Smooth muscle cell (in vitro differentiated cells): Measurements from ENCODE around the gene ATP6AP1. TPM values are rescaled to one million over a fixed set of nuclear protein-coding genes. Genes with fewer than 3 reads are reported as not detected.

Experiments used
- DNase-seq: peaks from one replicate; lab custom pipeline; 2025; ENCODE audit not compliant: unreplicated experiment; lab: John Stamatoyannopoulos, UW
- H2AFZ ChIP-seq: fragments of 200-600 bp; sonication (generic); 2 replicates; pipeline ENCODE4 v1.6.0; 2016; ENCODE audit warnings: antibody characterized with exemption, low read depth, mild to moderate bottlenecking
- H3F3A ChIP-seq: fragments of 200-600 bp; sonication (generic); 2 replicates; pipeline ENCODE4 v1.6.0; 2017; ENCODE audit warnings: antibody characterized with exemption, low read depth
- H3K27ac ChIP-seq: fragments of 200-600 bp; sonication (generic); 2 replicates; pipeline ENCODE4 v1.5.1; 2016; ENCODE audit warnings: low read depth, mild to moderate bottlenecking
- H3K27me3 ChIP-seq: fragments of 200-600 bp; sonication (generic); 2 replicates; pipeline ENCODE4 v1.6.1; 2016; ENCODE audit warnings: low read depth, mild to moderate bottlenecking
- H3K36me3 ChIP-seq: fragments of 200-600 bp; sonication (generic); 2 replicates; pipeline ENCODE4 v1.5.1; 2016; ENCODE audit warnings: low read depth
- H3K4me1 ChIP-seq: fragments of 200-600 bp; sonication (generic); 2 replicates; pipeline ENCODE4 v1.5.1; 2016; ENCODE audit warnings: low read depth
- H3K4me2 ChIP-seq: fragments of 200-600 bp; sonication (generic); 2 replicates; pipeline ENCODE4 v1.6.0; 2016; ENCODE audit warnings: mild to moderate bottlenecking
- H3K4me3 ChIP-seq: fragments of 200-600 bp; sonication (generic); 2 replicates; pipeline ENCODE4 v1.5.1; 2016; ENCODE audit warnings: mild to moderate bottlenecking
- H3K79me2 ChIP-seq: fragments of 200-600 bp; sonication (generic); 2 replicates; pipeline ENCODE4 v1.6.0; 2016; ENCODE audit warnings: low read depth, mild to moderate bottlenecking
- H3K9ac ChIP-seq: fragments of 200-600 bp; sonication (generic); 2 replicates; pipeline ENCODE4 v1.6.0; 2016; ENCODE audit warnings: low read depth
- H3K9me3 ChIP-seq: fragments of 200-600 bp; sonication (generic); replicated peaks from 2 replicates; pipeline ENCODE4 v1.5.1; 2016; ENCODE audit warnings: low read depth
- H4K20me1 ChIP-seq: fragments of 200-600 bp; sonication (generic); 2 replicates; pipeline ENCODE4 v1.6.0; 2016; ENCODE audit warnings: low read depth
- WGBS: methylation state at CpG from one replicate; pipeline ENCODE4 v1.1.7; 2016; ENCODE audit warnings: low lambda C conversion rate; 5-methylcytosine and 5-hydroxymethylcytosine counted together
- polyA plus RNA-seq: library from polyadenylated mRNA; unstranded; fragments of >200 nt; fragmentation: Nextera tagmentation; extraction: Ambion mirVana; gene quantifications from 2 replicates; pipeline ENCODE4 v1.2.1, GENCODE V29; 2016
- total RNA-seq: library from RNA; depleted of rRNA; stranded (reverse); fragments of >200 nt; gene quantifications from 2 replicates; pipeline ENCODE4 v1.2.3, GENCODE V29; 2014
- TF ChIP-seq, protein P1 (sequence below): fragments of 200-600 bp; sonication (generic); IDR thresholded peaks from 2 replicates; pipeline ENCODE4 v1.5.1; 2017; ENCODE audit warnings: borderline replicate concordance, mild to moderate bottlenecking, antibody characterized with exemption; ENCODE audit not compliant: insufficient read depth, poor library complexity, severe bottlenecking

Gene ATP6AP1
- total and polyA plus RNA-seq, 2 experiments from 2014 or later: 104 to 193 TPM

- Histone ChIP-seq H3K4me2 (no peak overlapping the region), H3K4me1 (no peaks in the 10 kb centered on the region), H3K4me3 (no peak overlapping the region), H3K9me3 (no peaks in the 10 kb centered on the region), H3F3A (no peaks in the 10 kb centered on the region), H3K79me2 (no peaks in the 10 kb centered on the region), H3K36me3 (no peaks in the 10 kb centered on the region), H3K27ac (no peak overlapping the region), H3K9ac (no peak overlapping the region), H3K27me3 (no peaks in the 10 kb centered on the region), H4K20me1 (no peaks in the 10 kb centered on the region), H2AFZ (no peak overlapping the region)
- TF ChIP-seq, protein P1, sequence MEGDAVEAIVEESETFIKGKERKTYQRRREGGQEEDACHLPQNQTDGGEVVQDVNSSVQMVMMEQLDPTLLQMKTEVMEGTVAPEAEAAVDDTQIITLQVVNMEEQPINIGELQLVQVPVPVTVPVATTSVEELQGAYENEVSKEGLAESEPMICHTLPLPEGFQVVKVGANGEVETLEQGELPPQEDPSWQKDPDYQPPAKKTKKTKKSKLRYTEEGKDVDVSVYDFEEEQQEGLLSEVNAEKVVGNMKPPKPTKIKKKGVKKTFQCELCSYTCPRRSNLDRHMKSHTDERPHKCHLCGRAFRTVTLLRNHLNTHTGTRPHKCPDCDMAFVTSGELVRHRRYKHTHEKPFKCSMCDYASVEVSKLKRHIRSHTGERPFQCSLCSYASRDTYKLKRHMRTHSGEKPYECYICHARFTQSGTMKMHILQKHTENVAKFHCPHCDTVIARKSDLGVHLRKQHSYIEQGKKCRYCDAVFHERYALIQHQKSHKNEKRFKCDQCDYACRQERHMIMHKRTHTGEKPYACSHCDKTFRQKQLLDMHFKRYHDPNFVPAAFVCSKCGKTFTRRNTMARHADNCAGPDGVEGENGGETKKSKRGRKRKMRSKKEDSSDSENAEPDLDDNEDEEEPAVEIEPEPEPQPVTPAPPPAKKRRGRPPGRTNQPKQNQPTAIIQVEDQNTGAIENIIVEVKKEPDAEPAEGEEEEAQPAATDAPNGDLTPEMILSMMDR: no peak
- no peak for DNase-seq
- WGBS: 83% methylated on average over 8 of the region's 8 CpGs
Measured at GRCh38 chrX:154476821-154477220, 48.3 kb downstream of the ATP6AP1 start.

DNA sequence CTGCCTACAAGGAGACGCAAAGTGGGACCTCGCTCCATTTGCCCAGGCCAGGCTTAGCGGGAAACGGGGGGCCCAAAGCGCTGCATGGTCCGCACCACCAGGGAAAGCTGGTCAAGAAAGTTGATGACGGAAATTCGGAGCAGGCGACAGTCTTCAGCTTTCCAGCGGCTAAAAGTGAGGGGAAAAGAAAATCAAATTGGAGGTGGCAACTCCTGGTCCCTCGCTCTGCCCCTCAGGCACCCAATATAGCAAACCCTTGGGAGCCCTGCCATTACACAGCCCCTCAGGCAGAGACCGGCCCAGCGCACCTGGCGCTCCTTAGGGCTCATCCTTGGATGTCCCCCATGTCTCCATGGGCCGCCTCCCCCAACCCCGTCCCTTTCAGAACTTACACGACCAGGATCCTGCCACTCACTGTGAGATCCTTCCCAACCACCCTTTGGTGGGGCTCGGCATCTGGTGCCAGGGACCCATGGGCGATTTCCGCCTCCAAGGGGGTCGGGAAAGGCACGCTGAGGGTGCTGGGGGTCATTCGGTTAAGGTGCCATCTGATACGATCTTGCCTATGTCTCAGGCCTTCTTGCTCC lies 49.5 kb downstream of the ATP6AP1 start:
- H3F3A ChIP-seq: no peaks in the 10 kb centered on the region
- no peak for DNase-seq
- no peaks in the 10 kb centered on the region for H3K79me2 ChIP-seq
- no peaks in the 10 kb centered on the region for H3K4me1 ChIP-seq
- H3K27me3 ChIP-seq: no peaks in the 10 kb centered on the region
- H3K4me2 ChIP-seq: peak overlapping the region; percentile 84
- H4K20me1 ChIP-seq: no peaks in the 10 kb centered on the region
- peak overlapping the region; percentile 49 for H3K27ac ChIP-seq
- peak overlapping the region; percentile 55 for H3K4me3 ChIP-seq
- TF ChIP-seq, protein P1: no peak
- H3K9ac ChIP-seq: no peak overlapping the region
- H3K9me3 ChIP-seq: no peaks in the 10 kb centered on the region
- no peak overlapping the region for H2AFZ ChIP-seq
- WGBS: 74% methylated on average over 24 of the region's 24 CpGs
- no peaks in the 10 kb centered on the region for H3K36me3 ChIP-seq

- Histone ChIP-seq H3K4me2 (peak within 1 kb of the TSS; percentile 84), H3F3A (no peaks in the 10 kb centered on the region), H3K9ac (no peak within 1 kb of the TSS), H3K9me3 (no peaks in the 10 kb centered on the region), H3K4me1 (no peaks in the 10 kb centered on the region), H3K79me2 (no peaks in the 10 kb centered on the region), H4K20me1 (no peaks in the 10 kb centered on the region), H3K4me3 (peak within 1 kb of the TSS; percentile 55), H2AFZ (no peak within 1 kb of the TSS), H3K27ac (peak within 1 kb of the TSS; percentile 49), H3K36me3 (no peaks in the 10 kb centered on the region), H3K27me3 (no peaks in the 10 kb centered on the region)
- WGBS: 40% methylated on average over 49 of the region's 85 CpGs
- TF ChIP-seq, protein P1: no peak
- DNase-seq: peak; percentile 78
Measured at GRCh38 chrX:154478728-154479622, 50.5 kb downstream of the ATP6AP1 start, which contains the start of gene LAGE3. LAGE3 (minus strand) TSS chrX:154479281; CDS start chrX:154478915, 366 bp downstream.
